Fibroblast of skin of back (primary cell): ENCODE data around the gene ZBED1.
A peak's percentile ranks its signal among the peaks of the same experiment; 100 is the strongest.

Experiments
- DNase-seq: peaks from one replicate; pipeline ENCODE4 v3.0.0-alpha.2; 2013

ZBED1 gene

GRCh38 chrX:2451501-2452316 is 49.1 kb downstream of the ZBED1 start:
- DNase-seq = peak; percentile 85

- no peak for DNase-seq
Observed at GRCh38 chrX:2450681-2451080, 50.1 kb downstream of the ZBED1 start.

- DNase-seq = no peak
Observed at GRCh38 chrX:2449135-2449886, 51.5 kb downstream of the ZBED1 start.

- DNase-seq = no peak
Observed at GRCh38 chrX:2447484-2447883, 53.3 kb downstream of the ZBED1 start.

GRCh38 chrX:2446815-2447214 is 54.0 kb downstream of the ZBED1 start:
- DNase-seq = no peak

GRCh38 chrX:2445662-2446623 is 54.8 kb downstream of the ZBED1 start:
- DNase-seq = no peak

GRCh38 chrX:2442694-2443093 is 58.1 kb downstream of the ZBED1 start:
- no peak for DNase-seq

GRCh38 chrX:2441466-2441865 is 59.3 kb downstream of the ZBED1 start:
- no peak for DNase-seq

- no peak for DNase-seq
Observed at GRCh38 chrX:2439613-2440012, 61.2 kb downstream of the ZBED1 start.
